Omental fat pad (tissue), 4 donors: ENCODE measurements around the gene CIB1. TPM values are rescaled to one million over a fixed set of nuclear protein-coding genes. Genes with fewer than 3 reads are reported as not detected.

Experiments used
- ATAC-seq: fragments of 150-250 bp; one replicate; pipeline ENCODE4 v1.9.1; 2016; ENCODE audit warnings: mild to moderate bottlenecking, moderate library complexity; ENCODE audit not compliant: low FRiP score
- DNase-seq: peaks from one replicate; pipeline ENCODE4 v3.0.0-alpha.2; 2019; ENCODE audit warnings: low spot score
- total RNA-seq, 4 donors: library from RNA; depleted of rRNA; stranded (reverse); fragments of >200 nt; gene quantifications; one replicate each; pipeline ENCODE4 v1.1.0, GENCODE V29; 2016
- TF ChIP-seq, protein P1 (sequence below), 3 donors: fragments of 450-650 bp; IDR thresholded peaks; one replicate each; pipeline ENCODE4 v1.5.1; 2016 to 2017; ENCODE audit warnings: antibody characterized with exemption in 3 of 3, mild to moderate bottlenecking in 3 of 3, moderate library complexity in 2 of 3

The CIB1 gene
- total RNA-seq, 4 donors from 2014 or later: 27.9 to 48.3 (median 34.5) TPM

DNA sequence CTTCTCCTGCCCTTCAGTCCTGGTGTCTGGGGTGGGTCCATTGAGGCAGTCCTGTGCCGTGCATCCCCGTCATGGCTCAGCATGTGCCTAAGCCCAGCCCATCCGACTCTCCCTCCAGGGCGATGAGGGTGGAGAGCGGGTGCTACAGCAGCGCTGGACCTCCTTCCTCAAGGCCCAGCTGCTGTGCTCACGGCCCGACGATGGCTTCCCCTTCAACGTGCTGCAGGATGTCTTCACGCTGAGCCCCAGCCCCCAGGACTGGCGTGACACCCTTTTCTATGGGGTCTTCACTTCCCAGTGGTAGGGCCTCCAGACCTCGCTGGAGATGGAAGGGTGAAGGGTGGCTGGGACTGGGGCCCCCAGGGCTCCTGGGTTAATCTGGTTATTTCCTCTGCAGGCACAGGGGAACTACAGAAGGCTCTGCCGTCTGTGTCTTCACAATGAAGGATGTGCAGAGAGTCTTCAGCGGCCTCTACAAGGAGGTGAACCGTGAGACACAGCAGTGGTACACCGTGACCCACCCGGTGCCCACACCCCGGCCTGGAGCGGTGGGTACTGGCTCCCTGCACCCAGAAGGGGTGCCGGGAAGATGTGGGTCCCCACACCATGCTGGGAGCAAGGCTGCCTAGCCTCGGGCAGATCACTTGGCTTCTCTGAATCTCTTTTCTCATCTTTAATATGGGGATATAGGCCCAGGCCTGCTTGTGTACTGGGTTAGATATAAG lies 10.1 kb downstream of the CIB1 start:
- DNase-seq: no peak

DNA sequence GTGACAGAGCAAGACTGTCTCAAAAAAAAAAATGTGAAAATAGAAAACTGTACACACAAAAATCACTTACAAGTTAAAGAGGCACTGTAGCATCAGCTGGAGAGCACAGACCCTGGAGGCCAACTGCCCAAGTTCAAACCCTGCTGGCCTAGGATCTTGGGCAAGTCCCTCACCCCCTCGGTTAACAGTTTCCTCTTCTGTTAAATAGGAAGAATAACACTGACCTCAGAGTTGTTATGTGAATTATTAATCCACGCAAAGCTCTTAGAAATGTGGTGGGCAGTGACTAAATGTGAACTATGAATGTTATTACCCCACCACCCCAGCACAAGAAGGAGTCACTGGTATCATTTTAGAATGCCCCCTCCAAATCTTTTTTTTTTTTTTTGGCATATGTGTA lies 11.2 kb downstream of the CIB1 start:
- TF ChIP-seq, protein P1, sequence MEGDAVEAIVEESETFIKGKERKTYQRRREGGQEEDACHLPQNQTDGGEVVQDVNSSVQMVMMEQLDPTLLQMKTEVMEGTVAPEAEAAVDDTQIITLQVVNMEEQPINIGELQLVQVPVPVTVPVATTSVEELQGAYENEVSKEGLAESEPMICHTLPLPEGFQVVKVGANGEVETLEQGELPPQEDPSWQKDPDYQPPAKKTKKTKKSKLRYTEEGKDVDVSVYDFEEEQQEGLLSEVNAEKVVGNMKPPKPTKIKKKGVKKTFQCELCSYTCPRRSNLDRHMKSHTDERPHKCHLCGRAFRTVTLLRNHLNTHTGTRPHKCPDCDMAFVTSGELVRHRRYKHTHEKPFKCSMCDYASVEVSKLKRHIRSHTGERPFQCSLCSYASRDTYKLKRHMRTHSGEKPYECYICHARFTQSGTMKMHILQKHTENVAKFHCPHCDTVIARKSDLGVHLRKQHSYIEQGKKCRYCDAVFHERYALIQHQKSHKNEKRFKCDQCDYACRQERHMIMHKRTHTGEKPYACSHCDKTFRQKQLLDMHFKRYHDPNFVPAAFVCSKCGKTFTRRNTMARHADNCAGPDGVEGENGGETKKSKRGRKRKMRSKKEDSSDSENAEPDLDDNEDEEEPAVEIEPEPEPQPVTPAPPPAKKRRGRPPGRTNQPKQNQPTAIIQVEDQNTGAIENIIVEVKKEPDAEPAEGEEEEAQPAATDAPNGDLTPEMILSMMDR (IDR thresholded peaks at IDR 0.05): no peak
- ATAC-seq (no peak), DNase-seq (no peak)

More for the DNA sequence above, 10.1 kb downstream of the CIB1 start:
- TF ChIP-seq, protein P1 (IDR thresholded peaks at IDR 0.05): no peak
- ATAC-seq: no peak

DNA sequence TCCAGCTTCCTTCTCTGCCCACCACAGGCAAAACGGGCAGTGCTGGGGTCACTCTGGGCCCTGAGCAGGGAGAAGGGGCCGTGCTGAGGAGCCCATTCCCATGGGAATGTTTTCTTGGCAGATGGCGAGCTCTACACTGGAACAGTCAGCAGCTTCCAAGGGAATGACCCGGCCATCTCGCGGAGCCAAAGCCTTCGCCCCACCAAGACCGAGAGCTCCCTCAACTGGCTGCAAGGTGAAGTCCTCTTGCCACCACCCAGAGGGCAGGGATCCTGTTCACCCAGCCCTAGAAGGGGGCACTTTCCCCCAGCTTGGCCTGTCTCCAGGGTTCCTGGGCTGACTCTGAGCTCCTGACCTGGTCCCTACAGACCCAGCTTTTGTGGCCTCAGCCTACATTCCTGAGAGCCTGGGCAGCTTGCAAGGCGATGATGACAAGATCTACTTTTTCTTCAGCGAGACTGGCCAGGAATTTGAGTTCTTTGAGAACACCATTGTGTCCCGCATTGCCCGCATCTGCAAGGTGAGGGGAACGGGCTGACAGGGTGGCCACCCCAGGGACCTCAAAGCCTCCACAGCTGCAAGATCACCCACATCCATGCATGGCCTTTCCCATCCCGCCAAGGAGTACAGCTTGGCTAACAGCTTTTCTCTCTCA lies 12.4 kb downstream of the CIB1 start:
- DNase-seq (no peak), ATAC-seq (peak; percentile 85)
- TF ChIP-seq, protein P1 (IDR thresholded peaks at IDR 0.05): no peak

DNA sequence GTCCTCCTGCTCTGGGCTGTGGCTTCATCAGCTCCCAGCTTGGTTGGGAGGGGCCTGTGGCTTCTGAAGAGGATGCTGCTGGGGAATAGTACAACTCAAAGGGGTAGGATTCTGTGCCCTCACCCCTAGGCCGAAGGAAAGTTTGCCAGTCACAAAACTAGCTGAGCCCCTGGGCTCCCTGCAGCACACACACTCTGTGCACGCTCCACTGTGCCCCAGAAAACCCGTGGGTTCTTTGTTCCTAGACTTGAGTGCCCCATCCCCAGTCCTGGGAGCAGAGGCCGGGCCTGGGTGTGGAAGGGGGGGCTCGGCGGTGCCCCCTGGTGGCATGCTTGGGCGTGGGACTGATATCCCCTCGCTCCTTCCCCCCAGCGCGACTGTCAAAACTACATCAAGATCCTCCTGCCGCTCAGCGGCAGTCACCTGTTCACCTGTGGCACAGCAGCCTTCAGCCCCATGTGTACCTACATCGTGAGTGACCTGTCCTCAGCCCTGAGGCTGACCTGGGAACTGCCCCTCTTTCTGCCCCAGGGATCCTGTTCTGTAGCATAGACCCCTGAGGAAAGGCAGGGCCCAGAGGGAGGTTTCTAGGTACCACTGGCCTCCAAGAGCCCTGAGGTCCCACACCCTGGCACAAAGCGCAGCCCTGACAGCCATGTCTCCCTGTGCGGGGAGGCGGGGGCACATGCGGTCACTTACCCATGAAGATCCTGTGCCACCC lies 14.2 kb downstream of the CIB1 start:
- no peak for ATAC-seq
- peak; percentile 44 for DNase-seq
- TF ChIP-seq, protein P1 (IDR thresholded peaks at IDR 0.05): no peak

DNA sequence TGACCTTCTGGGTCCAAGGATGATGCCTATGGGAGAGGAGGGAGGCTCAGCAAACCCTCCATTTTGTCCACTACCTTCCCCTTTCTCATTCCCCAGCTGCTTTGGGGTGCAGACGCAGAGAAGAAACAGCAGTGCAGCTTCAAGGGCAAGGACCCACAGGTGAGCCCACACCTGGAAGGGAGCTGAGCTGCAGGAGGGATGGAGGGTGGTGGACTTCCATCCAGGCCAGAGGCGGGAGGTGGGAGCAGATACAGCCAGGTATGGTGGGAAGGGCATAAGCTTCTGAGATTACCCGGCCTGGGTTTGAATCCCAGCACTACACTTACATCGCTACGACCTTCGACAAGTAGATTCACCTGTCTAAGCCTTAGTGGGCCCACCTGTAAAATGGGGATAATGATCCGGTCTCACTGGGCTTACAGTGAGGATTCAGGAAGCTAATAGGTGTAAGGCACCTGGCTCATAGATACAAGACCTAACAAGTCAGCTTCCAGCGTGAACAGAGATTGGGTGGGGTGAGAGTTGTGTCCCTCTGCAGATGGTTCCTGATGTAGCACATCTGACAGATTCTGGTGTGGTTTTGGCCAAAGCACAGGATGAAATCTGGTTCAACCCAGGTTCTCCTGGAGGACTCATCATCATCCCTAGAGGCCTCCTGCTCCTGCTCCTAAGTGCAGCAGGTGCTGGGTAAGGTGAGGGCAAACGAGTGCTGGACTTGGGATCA lies 15.9 kb downstream of the CIB1 start:
- DNase-seq (no peak), ATAC-seq (no peak)
- TF ChIP-seq, protein P1 (IDR thresholded peaks at IDR 0.05): no peak

DNA sequence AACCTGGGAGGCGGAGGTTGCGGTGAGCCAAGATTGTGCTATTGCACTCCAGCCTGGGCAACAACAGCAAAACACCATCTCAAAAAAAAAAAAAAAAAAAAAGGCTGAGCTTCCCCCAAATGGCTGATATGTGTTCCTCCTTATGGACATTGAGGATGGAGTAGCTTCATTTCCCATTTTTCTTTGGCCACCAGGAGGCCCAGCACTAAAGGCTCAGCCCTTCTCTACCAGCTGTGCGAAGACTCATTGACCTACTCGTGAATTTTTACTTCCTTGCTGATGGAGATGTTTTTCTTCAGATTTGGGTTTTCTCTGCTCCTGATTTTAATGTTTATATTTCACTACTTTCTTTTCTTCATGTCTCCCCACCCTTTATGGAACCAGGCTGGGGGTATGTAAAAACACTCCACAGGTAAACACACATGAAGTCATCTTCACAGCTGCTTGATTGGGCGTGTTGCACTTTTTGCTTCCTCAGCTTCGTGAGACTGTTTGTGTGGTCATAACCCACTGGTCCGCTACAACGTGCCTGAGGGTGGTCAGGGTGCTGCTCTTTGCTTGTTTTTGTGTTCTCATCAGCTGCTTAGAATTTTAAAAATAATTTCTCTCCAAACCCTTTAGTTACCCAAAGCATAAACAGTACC lies 19.1 kb downstream of the CIB1 start:
- TF ChIP-seq, protein P1 (IDR thresholded peaks at IDR 0.05): no peak
- ATAC-seq (no peak), DNase-seq (no peak)
